ENCODE data around the gene CHCHD3. TPM values are rescaled to one million over a fixed set of nuclear protein-coding genes. Genes with fewer than 3 reads are reported as not detected.

Gene CHCHD3
- total RNA-seq, 1 experiment from 2014 or later, result 149 TPM

DNA sequence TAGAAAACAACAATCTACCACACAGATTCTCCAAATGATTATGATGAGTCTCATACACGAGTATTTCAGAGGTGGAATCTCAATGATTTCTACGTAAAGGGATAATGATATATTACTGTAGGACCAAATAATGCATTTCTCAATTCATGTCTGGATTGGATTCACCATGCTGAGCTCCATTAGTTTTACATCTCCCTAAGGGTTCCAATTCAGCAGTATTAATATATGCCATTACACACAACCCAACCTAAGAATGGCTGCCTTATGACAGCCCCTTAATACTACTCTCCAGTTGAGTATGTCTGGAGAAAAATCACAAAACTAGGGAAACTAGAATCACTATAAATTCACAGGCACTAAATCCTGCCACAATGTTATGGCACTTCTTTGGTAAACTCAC lies 271.3 kb downstream of the CHCHD3 start:
- no peak for TF ChIP-seq EZH2phosphoT487 (IDR thresholded peaks at IDR 0.05; ENCODE audit: borderline replicate concordance, low read length)
- TF ChIP-seq EZH2 (IDR thresholded peaks at IDR 0.05; ENCODE audit: low read length, unreplicated experiment), result no peak
- H3K36me3 ChIP-seq (ENCODE audit: low read depth, low read length), result no peaks in the 10 kb centered on the region
- no peak overlapping the region for H3K27ac ChIP-seq (ENCODE audit: low read length)
- H3K4me3 ChIP-seq (ENCODE audit: low read length), result no peak overlapping the region
- no peaks in the 10 kb centered on the region for H3K9me3 ChIP-seq (ENCODE audit: low read length)
- H2AFZ ChIP-seq (ENCODE audit: low read length), result no peak overlapping the region
- H3K9me2 ChIP-seq (replicated peaks; ENCODE audit: low read length), result no peaks in the 10 kb centered on the region
- no peaks in the 10 kb centered on the region for H4K20me1 ChIP-seq (ENCODE audit: low read length)
- no peaks in the 10 kb centered on the region for H3K4me1 ChIP-seq (ENCODE audit: insufficient read depth, low read length)
- no peaks in the 10 kb centered on the region for H3K79me2 ChIP-seq (ENCODE audit: low read length)
- no peaks in the 10 kb centered on the region for H3K27me3 ChIP-seq (ENCODE audit: low read length)
- H3K4me2 ChIP-seq (ENCODE audit: low read length), result no peak overlapping the region
- ChIA-PET POLR2A (ENCODE audit: unreplicated experiment) (no interaction called here), CTCF (no interaction called here)
- H3F3A ChIP-seq (ENCODE audit: low read length, unreplicated experiment), result no peaks in the 10 kb centered on the region
- intact Hi-C loops (cut with micrococcal nuclease), result no loop called here
- BruUV-seq (replicated peaks), result no TSS peak
- ATAC-seq (no peak), DNase-seq (no peak)
- no peak overlapping the region for H3K9ac ChIP-seq (ENCODE audit: low read length)

GRCh38 chr7:132806834-132807233 lies 275.1 kb downstream of the CHCHD3 start:
- POLR2A ChIA-PET (ENCODE audit: unreplicated experiment), result no interaction called here
- intact Hi-C loops (cut with micrococcal nuclease), result no loop called here
- H3K9me3 ChIP-seq (ENCODE audit: low read length), result no peaks in the 10 kb centered on the region

GRCh38 chr7:132805766-132806165 lies 276.1 kb downstream of the CHCHD3 start:
- TF ChIP-seq EZH2phosphoT487 (IDR thresholded peaks at IDR 0.05; ENCODE audit: borderline replicate concordance, low read length) (no peak), EZH2 (IDR thresholded peaks at IDR 0.05; ENCODE audit: low read length, unreplicated experiment) (no peak)
- TF ChIP-seq, protein P1, sequence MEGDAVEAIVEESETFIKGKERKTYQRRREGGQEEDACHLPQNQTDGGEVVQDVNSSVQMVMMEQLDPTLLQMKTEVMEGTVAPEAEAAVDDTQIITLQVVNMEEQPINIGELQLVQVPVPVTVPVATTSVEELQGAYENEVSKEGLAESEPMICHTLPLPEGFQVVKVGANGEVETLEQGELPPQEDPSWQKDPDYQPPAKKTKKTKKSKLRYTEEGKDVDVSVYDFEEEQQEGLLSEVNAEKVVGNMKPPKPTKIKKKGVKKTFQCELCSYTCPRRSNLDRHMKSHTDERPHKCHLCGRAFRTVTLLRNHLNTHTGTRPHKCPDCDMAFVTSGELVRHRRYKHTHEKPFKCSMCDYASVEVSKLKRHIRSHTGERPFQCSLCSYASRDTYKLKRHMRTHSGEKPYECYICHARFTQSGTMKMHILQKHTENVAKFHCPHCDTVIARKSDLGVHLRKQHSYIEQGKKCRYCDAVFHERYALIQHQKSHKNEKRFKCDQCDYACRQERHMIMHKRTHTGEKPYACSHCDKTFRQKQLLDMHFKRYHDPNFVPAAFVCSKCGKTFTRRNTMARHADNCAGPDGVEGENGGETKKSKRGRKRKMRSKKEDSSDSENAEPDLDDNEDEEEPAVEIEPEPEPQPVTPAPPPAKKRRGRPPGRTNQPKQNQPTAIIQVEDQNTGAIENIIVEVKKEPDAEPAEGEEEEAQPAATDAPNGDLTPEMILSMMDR (conservative IDR thresholded peaks at IDR 0.05; ENCODE audit: low read depth, low read length), result no peak
- CTCF ChIA-PET, result no interaction called here

More at GRCh38 chr7:132806834-132807233, 275.1 kb downstream of the CHCHD3 start:
- TF ChIP-seq, protein P1 (conservative IDR thresholded peaks at IDR 0.05; ENCODE audit: low read depth, low read length), result no peak
- TF ChIP-seq EZH2 (IDR thresholded peaks at IDR 0.05; ENCODE audit: low read length, unreplicated experiment) (no peak), EZH2phosphoT487 (IDR thresholded peaks at IDR 0.05; ENCODE audit: borderline replicate concordance, low read length) (no peak)
- Histone ChIP-seq H3K79me2 (ENCODE audit: low read length) (no peaks in the 10 kb centered on the region), H3K36me3 (ENCODE audit: low read depth, low read length) (no peaks in the 10 kb centered on the region), H3K27me3 (ENCODE audit: low read length) (no peaks in the 10 kb centered on the region), H3F3A (ENCODE audit: low read length, unreplicated experiment) (no peaks in the 10 kb centered on the region), H4K20me1 (ENCODE audit: low read length) (no peaks in the 10 kb centered on the region), H3K4me1 (ENCODE audit: insufficient read depth, low read length) (no peaks in the 10 kb centered on the region), H3K4me2 (ENCODE audit: low read length) (no peak overlapping the region), H3K27ac (ENCODE audit: low read length) (no peak overlapping the region), H2AFZ (ENCODE audit: low read length) (no peak overlapping the region), H3K9me2 (replicated peaks; ENCODE audit: low read length) (no peaks in the 10 kb centered on the region), H3K4me3 (ENCODE audit: low read length) (no peak overlapping the region), H3K9ac (ENCODE audit: low read length) (no peak overlapping the region)
- ATAC-seq (no peak), DNase-seq (no peak)
- CTCF ChIA-PET, result interaction anchor here (0.6 kb wide), 1 partner anchor 91 kb away, joined by 4 read pairs; no protein-coding TSS in a partner anchor
- no TSS peak for BruUV-seq (replicated peaks)

More at GRCh38 chr7:132805766-132806165, 276.1 kb downstream of the CHCHD3 start:
- H3F3A ChIP-seq (ENCODE audit: low read length, unreplicated experiment), result no peaks in the 10 kb centered on the region
- no peak for DNase-seq
- no peaks in the 10 kb centered on the region for H3K27me3 ChIP-seq (ENCODE audit: low read length)
- no peak overlapping the region for H3K4me2 ChIP-seq (ENCODE audit: low read length)
- H3K27ac ChIP-seq (ENCODE audit: low read length), result no peak overlapping the region
- ATAC-seq, result no peak
- H3K9me2 ChIP-seq (replicated peaks; ENCODE audit: low read length), result no peaks in the 10 kb centered on the region
- no peaks in the 10 kb centered on the region for H4K20me1 ChIP-seq (ENCODE audit: low read length)
- H3K4me3 ChIP-seq (ENCODE audit: low read length), result no peak overlapping the region
- no peak overlapping the region for H2AFZ ChIP-seq (ENCODE audit: low read length)
- no peaks in the 10 kb centered on the region for H3K9me3 ChIP-seq (ENCODE audit: low read length)
- intact Hi-C loops (cut with micrococcal nuclease), result no loop called here
- POLR2A ChIA-PET (ENCODE audit: unreplicated experiment), result no interaction called here
- no peaks in the 10 kb centered on the region for H3K36me3 ChIP-seq (ENCODE audit: low read depth, low read length)
- H3K79me2 ChIP-seq (ENCODE audit: low read length), result no peaks in the 10 kb centered on the region
- no peaks in the 10 kb centered on the region for H3K4me1 ChIP-seq (ENCODE audit: insufficient read depth, low read length)
- BruUV-seq (replicated peaks), result no TSS peak
- H3K9ac ChIP-seq (ENCODE audit: low read length), result no peak overlapping the region
